Aorta (tissue), 5 donors: ENCODE data around the gene BICRAL. TPM values are rescaled to one million over a fixed set of nuclear protein-coding genes. Genes with fewer than 3 reads are reported as not detected.
"Not testable (repeated sequence)": the region's sequence is repeated elsewhere in the genome, so short reads cannot be mapped to it uniquely, and the experiment has no call there.

ENCODE experiments used
- ATAC-seq: fragments of 200-7000 bp; cut with Tn5 transposase; one replicate; pipeline ENCODE4 v1.9.1; 2022; ENCODE audit warnings: moderate library complexity; ENCODE audit not compliant: low FRiP score
- DNase-seq, 2 donors: peaks; one replicate each; pipeline ENCODE4 v3.0.0-alpha.2; 2020
- H3K27ac ChIP-seq, 2 donors: one replicate each; pipeline ENCODE4 v1.5.1; 2013; ENCODE audit warnings: low read length in 2 of 2, mild to moderate bottlenecking in 2 of 2, moderate library complexity in 2 of 2, control low read depth in 1 of 2, inconsistent platforms in 1 of 2, low read depth in 1 of 2
- H3K27me3 ChIP-seq, 2 donors: one replicate each; pipeline ENCODE4 v1.6.1; 2013; ENCODE audit warnings: control low read depth in 1 of 2, low read length in 1 of 2, mild to moderate bottlenecking in 1 of 2, moderate library complexity in 1 of 2; ENCODE audit not compliant: insufficient read depth in 2 of 2, control insufficient read depth in 1 of 2
- H3K36me3 ChIP-seq, 2 donors: one replicate each; pipeline ENCODE4 v1.6.1; 2013; ENCODE audit warnings: control low read depth in 1 of 2, low read length in 1 of 2, mild to moderate bottlenecking in 1 of 2; ENCODE audit not compliant: insufficient read depth in 2 of 2, control insufficient read depth in 1 of 2
- H3K4me1 ChIP-seq, 2 donors: one replicate each; pipeline ENCODE4 v1.6.1; 2013; ENCODE audit warnings: low read length in 2 of 2, control low read depth in 1 of 2, mild to moderate bottlenecking in 1 of 2, moderate library complexity in 1 of 2; ENCODE audit not compliant: insufficient read depth in 2 of 2, control insufficient read depth in 1 of 2
- H3K4me3 ChIP-seq, 2 donors: one replicate each; pipeline ENCODE4 v1.5.1; 2013; ENCODE audit warnings: low read length in 2 of 2, control low read depth in 1 of 2, mild to moderate bottlenecking in 1 of 2
- H3K9me3 ChIP-seq: one replicate; pipeline ENCODE4 v1.6.1; 2013; ENCODE audit warnings: mild to moderate bottlenecking, low read length; ENCODE audit not compliant: control insufficient read depth
- WGBS, 2 donors: extraction: QIAGEN DNeasy Blood & Tissue Kit; methylation state at CpG; one replicate each; pipeline ENCODE4 v1.1.7; 2013; 5-methylcytosine and 5-hydroxymethylcytosine counted together
- intact Hi-C, 2 donors: fragments of 100-400 bp; cut with DNase I; formaldehyde crosslinking; loops; one replicate each; pipeline versions ENCODE4 v1.14.2 to v1.15.0; 2022
- long read RNA-seq, 2 donors: library from polyadenylated mRNA; unstranded; transcript quantifications; one replicate each; pipeline ENCODE4 v2.0.0, GENCODE V29; 2020 to 2021
- polyA plus RNA-seq, 2 donors: library from polyadenylated mRNA; stranded (reverse); fragments of 200-250 nt; gene quantifications; one replicate each; pipeline ENCODE4 v1.2.3, GENCODE V29; 2013
- total RNA-seq, 2 donors: library from RNA; stranded (reverse); fragmentation: NEBNext Ultra II Directional; extraction: Animal tissue kit (Norgen Biotek cat#: 25700); gene quantifications; one replicate each; pipeline ENCODE4 v1.2.1, GENCODE V29; 2021
- donor health status: healthy with polysubstance abuse.
- donor health status: Bipolar disorder and iron deficiency.
- donor health status: DM: no; HTN: no; CAD: no.
- donor health status: DM: no; HTN: no; CAD: no.
- donor health status: DM: yes; HTN: yes; CAD: no.

BICRAL gene, protein sequence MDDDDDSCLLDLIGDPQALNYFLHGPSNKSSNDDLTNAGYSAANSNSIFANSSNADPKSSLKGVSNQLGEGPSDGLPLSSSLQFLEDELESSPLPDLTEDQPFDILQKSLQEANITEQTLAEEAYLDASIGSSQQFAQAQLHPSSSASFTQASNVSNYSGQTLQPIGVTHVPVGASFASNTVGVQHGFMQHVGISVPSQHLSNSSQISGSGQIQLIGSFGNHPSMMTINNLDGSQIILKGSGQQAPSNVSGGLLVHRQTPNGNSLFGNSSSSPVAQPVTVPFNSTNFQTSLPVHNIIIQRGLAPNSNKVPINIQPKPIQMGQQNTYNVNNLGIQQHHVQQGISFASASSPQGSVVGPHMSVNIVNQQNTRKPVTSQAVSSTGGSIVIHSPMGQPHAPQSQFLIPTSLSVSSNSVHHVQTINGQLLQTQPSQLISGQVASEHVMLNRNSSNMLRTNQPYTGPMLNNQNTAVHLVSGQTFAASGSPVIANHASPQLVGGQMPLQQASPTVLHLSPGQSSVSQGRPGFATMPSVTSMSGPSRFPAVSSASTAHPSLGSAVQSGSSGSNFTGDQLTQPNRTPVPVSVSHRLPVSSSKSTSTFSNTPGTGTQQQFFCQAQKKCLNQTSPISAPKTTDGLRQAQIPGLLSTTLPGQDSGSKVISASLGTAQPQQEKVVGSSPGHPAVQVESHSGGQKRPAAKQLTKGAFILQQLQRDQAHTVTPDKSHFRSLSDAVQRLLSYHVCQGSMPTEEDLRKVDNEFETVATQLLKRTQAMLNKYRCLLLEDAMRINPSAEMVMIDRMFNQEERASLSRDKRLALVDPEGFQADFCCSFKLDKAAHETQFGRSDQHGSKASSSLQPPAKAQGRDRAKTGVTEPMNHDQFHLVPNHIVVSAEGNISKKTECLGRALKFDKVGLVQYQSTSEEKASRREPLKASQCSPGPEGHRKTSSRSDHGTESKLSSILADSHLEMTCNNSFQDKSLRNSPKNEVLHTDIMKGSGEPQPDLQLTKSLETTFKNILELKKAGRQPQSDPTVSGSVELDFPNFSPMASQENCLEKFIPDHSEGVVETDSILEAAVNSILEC
- total RNA-seq (10 to 100 TPM; 17.2 to 21.1 TPM), polyA plus RNA-seq (1 to 10 TPM; 4.8 to 5.8 TPM)
- long read RNA-seq, donor 1, partial matches to known transcripts: 0 of 14 reads
- long read RNA-seq, donor 1, other reads (novel, unspliced or antisense): 14 of 14 reads
- long read RNA-seq, donor 2, full-length matches to known transcripts: 2 of 17 reads
- long read RNA-seq, donor 2, partial matches to known transcripts: 2 of 17 reads
- long read RNA-seq, donor 2, other reads (novel, unspliced or antisense): 13 of 17 reads

DNA sequence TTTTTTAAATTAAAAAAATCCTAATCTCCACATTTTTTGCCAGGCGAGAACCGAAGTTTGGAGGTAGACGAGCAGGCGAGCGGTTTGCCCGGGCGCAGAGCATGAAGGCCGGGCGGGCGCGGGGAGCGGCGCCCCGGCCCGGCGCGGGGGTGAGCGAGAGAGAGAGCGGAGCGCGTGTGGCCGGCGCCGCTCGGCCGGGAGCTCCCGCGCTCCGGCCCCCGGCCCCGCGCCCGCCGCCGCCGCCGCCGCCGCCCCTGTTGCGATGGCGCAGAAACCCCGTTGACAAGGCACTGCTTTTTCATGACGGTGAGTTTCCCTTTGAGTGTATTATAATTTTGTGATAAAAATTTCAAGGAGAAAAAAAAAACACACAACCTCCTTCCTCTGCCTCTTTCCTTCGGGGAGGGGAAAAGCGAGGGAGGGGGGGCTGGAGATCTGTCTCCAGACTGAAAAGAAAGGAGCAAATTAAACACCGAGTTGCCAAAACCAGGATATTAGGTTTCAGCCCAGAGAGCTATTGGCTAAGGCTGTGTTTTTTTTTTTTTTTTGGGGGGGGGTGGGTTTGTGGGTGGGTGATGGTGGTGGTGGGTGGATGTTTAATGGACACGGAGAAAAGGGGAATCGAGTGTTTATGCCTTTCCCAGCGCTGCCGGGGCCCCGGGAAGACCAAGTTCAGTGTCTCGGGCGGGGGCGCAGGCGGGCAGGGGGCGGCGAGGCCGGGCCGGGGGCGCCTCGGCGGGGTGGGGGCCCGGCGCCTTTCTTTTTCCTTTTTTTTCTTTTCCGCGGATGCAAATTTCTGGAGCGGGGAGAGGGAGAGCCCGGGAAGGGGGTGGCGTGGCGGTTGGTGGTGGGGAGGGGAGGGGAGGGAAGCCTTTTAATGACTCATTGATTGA is at the start of gene BICRAL:
BICRAL (plus strand) TSS at position 257 of the 893 bp plus-strand sequence. CDS start 39,971 bp downstream, outside the sequence.
- DNase-seq (peak; percentile 86 to 90), ATAC-seq (peak; percentile 37)
- peak within 1 kb of the TSS; percentile 74 to 99 for H3K4me3 ChIP-seq
- peak within 1 kb of the TSS; percentile 100 for H3K27ac ChIP-seq
- 1% methylated on average over 53 to 68 of the region's 70 CpGs for WGBS, 2 donors
- H3K36me3 ChIP-seq: no peaks in the 10 kb centered on the region
- intact Hi-C loops: loop anchor here (1.0 to 5.0 kb wide), 4 partner anchors 35 to 95 kb away; partner anchors contain the start of genes RPL7L1 (in 1 of the 2) and TBCC (in 1 of the 2)
- H3K9me3 ChIP-seq: no peaks in the 10 kb centered on the region
- peaks cover 0 to under 1% of the 10 kb centered on the region in 2 donors for H3K4me1 ChIP-seq
- H3K27me3 ChIP-seq: no peaks in the 10 kb centered on the region

DNA sequence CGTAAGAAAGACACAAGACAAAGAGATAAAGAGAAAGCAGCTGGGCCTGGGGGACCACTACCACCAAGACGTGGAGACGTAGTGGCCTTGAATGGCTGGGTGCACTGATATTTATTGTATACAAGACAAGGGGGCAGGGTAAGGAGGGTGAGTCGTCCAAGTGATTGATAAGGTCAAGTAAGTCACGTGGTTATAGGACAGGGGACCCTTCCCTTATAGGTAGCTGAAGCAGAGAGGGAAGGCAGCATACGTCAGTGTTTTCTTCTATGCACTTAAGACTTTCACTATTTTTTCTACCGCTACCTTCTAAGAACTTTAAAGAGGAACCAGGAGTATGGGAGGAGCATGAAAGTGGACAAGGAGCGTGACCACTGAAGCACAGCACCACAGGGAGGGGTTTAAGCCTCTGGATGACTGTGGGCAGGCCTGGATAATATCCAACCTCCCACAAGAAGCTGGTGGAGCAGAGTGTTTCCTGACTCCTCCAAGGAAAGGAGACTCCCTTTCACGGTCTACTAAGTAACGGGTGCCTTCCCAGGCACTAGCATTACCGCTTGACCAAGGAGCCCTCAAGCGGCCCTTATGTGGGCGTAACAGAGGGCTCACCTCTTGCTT is 47.9 kb upstream of the BICRAL start:
- H3K27me3 ChIP-seq, H3K4me1 ChIP-seq, H3K36me3 ChIP-seq, H3K9me3 ChIP-seq, H3K4me3 ChIP-seq, ATAC-seq, intact Hi-C loops, H3K27ac ChIP-seq, DNase-seq: not testable (repeated sequence)
- WGBS, 2 donors: 71 to 72% methylated on average over 13 of the region's 13 CpGs

DNA sequence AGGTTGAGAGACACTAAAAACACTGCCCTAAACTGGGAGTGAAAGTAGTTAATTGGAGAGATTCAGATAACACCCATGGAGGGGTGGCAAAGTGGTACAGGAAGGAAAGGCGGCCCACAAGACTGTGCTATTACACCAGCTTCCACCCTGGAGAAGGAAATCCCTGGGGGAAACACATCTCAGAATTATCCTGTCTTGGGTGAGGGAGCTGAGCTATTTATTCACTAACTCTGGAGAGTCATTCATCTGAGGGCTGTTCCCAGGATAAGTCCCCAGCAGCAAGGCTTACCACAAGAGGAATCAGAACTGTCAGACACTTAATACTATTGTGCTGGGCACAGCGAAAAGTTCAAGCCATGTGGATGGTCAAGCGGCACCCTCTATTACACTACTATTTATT is 45.9 kb upstream of the BICRAL start:
- no peak overlapping the region for H3K27ac ChIP-seq
- no peaks in the 10 kb centered on the region for H3K36me3 ChIP-seq
- no peaks in the 10 kb centered on the region for H3K4me1 ChIP-seq
- H3K9me3 ChIP-seq: no peaks in the 10 kb centered on the region
- no peaks in the 10 kb centered on the region for H3K27me3 ChIP-seq
- DNase-seq (no peak), ATAC-seq (no peak)
- intact Hi-C loops: no loop called here
- no peak overlapping the region for H3K4me3 ChIP-seq
- 90 to 95% methylated on average over 3 of the region's 3 CpGs for WGBS, 2 donors

DNA sequence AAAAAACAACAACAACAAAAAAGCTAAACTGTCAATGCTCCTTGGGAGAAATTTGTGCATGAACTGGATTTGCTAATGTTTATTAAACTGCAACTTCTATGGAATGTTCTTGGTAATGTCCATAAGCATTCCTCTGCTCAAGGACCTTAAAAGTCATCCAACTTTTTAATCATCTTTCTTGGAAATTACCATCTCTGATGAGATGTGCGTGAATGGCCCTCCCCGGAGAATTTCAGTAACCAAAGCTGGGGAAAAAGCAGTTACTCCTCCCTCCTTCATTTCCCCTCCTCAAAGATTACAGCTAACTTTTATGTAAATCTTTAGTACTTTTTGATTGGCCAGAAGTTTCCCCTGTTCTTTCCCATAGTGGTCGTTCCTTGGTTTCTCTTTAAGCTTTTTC is 41.1 kb upstream of the BICRAL start:
- H3K4me1 ChIP-seq: peaks cover 0 to 3% of the 10 kb centered on the region in 2 donors
- no peaks in the 10 kb centered on the region for H3K27me3 ChIP-seq
- H3K27ac ChIP-seq: no peak overlapping the region
- H3K4me3 ChIP-seq: no peak overlapping the region
- no peaks in the 10 kb centered on the region for H3K9me3 ChIP-seq
- WGBS, 2 donors: 52 to 61% methylated on average over 3 of the region's 3 CpGs
- intact Hi-C loops: no loop called here
- no peaks in the 10 kb centered on the region for H3K36me3 ChIP-seq
- no peak for ATAC-seq
- DNase-seq: no peak

DNA sequence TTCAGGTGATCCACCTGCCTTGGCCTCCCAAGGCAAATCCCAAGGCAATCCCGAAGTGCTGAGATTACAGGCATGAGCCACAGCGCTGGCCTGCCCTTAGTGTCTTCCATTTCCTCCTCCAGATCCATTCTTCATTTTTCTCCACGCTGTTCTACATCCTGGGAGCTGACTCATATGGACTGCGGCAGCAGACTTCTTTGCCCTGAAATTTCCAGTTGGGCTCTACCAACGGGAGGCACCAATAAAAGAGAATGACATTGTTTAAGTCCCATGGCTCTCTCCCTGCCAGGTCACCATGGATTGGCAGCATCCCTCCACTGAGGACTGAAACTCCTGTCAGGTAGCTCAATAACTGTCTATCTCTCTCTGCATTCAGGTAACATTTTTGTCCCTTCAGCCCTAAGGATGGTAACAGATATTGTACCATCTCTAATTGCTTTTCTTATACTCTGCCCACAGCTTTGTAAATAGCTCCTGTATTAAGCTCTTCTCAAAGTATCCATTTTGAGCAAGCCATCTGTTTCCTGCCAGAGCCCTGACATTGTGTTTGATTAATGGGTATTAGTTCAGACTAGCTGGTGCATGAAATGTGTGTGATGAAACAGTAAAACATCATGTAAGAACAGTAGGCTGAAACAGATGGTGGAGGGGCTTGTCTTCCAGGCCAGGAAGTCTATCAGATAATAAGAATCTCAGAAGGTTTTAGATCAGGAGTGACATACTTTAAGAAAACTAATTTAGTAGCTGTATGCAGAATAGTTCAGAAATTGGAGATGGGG is 39.5 kb upstream of the BICRAL start:
- intact Hi-C loops: no loop called here
- Histone ChIP-seq H3K4me1 (peaks cover 0 to 3% of the 10 kb centered on the region in 2 donors), H3K27me3 (no peaks in the 10 kb centered on the region), H3K9me3 (no peaks in the 10 kb centered on the region), H3K36me3 (no peaks in the 10 kb centered on the region), H3K4me3 (no peak overlapping the region), H3K27ac (no peak overlapping the region)
- DNase-seq (peak in 1 of 2 donors; percentile 22), ATAC-seq (no peak)
- 60 to 67% methylated on average over 5 of the region's 5 CpGs for WGBS, 2 donors

DNA sequence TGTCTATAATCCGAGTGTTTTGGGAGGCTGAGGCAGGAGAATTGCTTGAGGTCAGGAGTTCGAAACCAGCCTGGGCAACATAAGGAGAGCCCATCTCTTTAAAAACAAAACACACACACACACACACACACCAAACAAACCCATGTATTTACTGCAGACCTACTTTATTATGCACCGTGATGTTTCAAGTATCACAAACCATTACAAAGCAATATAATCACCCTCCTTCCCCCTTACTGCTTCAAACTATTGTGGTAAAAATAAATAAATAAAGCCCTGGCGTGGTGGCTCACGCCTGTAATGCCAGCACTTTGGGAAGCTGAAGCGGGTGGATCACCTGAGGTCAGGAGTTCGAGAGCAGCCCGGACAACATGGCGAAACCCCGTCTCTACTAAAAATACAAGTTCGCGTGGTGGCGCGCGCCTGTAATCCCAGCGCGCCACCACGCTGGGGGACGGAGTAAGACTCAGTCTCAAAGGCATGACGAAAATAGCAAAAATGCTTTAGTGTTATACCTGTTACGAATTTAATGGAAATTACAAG is 37.4 kb upstream of the BICRAL start:
- Histone ChIP-seq H3K27me3 (no peaks in the 10 kb centered on the region), H3K36me3 (no peaks in the 10 kb centered on the region), H3K27ac (no peak overlapping the region), H3K4me1 (peaks cover 0 to 3% of the 10 kb centered on the region in 2 donors), H3K4me3 (peak overlapping the region; percentile 51 to 83), H3K9me3 (no peaks in the 10 kb centered on the region)
- WGBS, 2 donors: 37 to 54% methylated on average over 21 of the region's 21 CpGs
- intact Hi-C loops: no loop called here
- DNase-seq (peak in 1 of 2 donors; percentile 20), ATAC-seq (no peak)
